ENCODE data around the gene SCN1A. TPM values are rescaled to one million over a fixed set of nuclear protein-coding genes. Genes with fewer than 3 reads are reported as not detected.

The SCN1A gene
- total and polyA plus RNA-seq, 3 donors from 2014 or later, result 0.04 to 0.31 (median 0.24) TPM

DNA sequence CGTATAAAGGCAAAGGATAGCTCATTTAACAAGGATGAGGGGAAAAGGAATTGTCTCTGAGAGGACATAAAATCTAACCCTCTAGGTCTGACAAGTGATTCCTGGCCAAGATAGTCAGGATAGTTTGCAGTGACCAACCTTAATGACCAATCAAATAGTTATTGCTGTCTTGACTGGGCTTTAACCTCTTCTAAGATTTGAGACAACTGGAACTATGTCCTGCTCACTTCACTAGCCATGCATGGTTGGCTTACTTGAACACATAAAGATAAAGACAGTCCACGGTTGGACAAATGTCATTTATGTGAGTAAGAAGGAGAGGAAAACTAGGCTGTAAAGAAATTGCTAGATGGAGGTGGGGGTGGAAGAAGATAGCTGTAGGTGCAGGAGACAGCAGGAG is 53.8 kb downstream of the SCN1A start:
- H3K9me3 ChIP-seq, result no peaks in the 10 kb centered on the region
- no peak for DNase-seq
- no peak for TF ChIP-seq POLR2A (IDR thresholded peaks at IDR 0.05)
- TF ChIP-seq, protein P1, sequence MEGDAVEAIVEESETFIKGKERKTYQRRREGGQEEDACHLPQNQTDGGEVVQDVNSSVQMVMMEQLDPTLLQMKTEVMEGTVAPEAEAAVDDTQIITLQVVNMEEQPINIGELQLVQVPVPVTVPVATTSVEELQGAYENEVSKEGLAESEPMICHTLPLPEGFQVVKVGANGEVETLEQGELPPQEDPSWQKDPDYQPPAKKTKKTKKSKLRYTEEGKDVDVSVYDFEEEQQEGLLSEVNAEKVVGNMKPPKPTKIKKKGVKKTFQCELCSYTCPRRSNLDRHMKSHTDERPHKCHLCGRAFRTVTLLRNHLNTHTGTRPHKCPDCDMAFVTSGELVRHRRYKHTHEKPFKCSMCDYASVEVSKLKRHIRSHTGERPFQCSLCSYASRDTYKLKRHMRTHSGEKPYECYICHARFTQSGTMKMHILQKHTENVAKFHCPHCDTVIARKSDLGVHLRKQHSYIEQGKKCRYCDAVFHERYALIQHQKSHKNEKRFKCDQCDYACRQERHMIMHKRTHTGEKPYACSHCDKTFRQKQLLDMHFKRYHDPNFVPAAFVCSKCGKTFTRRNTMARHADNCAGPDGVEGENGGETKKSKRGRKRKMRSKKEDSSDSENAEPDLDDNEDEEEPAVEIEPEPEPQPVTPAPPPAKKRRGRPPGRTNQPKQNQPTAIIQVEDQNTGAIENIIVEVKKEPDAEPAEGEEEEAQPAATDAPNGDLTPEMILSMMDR (IDR thresholded peaks at IDR 0.05), result no peak
- H3K4me3 ChIP-seq, result no peak overlapping the region
- no peak overlapping the region for H3K27ac ChIP-seq
- no peaks in the 10 kb centered on the region for H3K27me3 ChIP-seq
- H3K36me3 ChIP-seq (ENCODE audit: low read depth, missing control alignments), result no peaks in the 10 kb centered on the region
- intact Hi-C loops (cut with DNase I; ENCODE audit: low total_unique reads), result no loop called here
- 56 to 91% methylated on average over 2 of the region's 2 CpGs for WGBS, 2 donors
- H3K4me1 ChIP-seq, result no peaks in the 10 kb centered on the region

DNA sequence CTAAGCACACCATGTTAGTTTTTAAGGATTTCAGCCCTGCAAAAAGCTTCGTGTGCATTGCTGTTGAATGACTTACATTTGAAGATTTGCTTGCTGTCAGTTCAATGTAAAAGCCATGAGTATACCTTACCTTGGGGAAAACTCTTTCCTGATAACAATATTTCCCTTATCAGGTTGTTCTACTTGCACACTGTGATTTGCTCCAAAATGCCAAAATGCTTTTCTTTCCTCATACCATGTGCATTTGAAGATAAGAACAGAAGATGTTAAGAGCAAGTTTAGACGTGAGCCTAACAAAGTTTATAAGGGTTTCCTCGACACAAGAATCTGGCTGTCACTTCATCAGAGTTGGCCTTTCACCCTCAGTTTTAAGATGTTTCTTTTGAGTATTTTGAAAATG is 57.6 kb downstream of the SCN1A start:
- H3K27me3 ChIP-seq, result no peaks in the 10 kb centered on the region
- no peak overlapping the region for H3K27ac ChIP-seq
- no peaks in the 10 kb centered on the region for H3K4me1 ChIP-seq
- H3K9me3 ChIP-seq, result no peaks in the 10 kb centered on the region
- no peaks in the 10 kb centered on the region for H3K36me3 ChIP-seq (ENCODE audit: low read depth, missing control alignments)
- DNase-seq, result no peak
- intact Hi-C loops (cut with DNase I; ENCODE audit: low total_unique reads), result no loop called here
- H3K4me3 ChIP-seq, result no peak overlapping the region
- TF ChIP-seq, protein P1 (IDR thresholded peaks at IDR 0.05), result no peak
- no peak for TF ChIP-seq POLR2A (IDR thresholded peaks at IDR 0.05)
- WGBS, 2 donors, result 56 to 67% methylated on average over 3 of the region's 3 CpGs

GRCh38 chr2:166068981-166069380 is 58.8 kb downstream of the SCN1A start:
- no peaks in the 10 kb centered on the region for H3K4me1 ChIP-seq
- H3K27me3 ChIP-seq, result no peaks in the 10 kb centered on the region
- no peak for DNase-seq
- no peak overlapping the region for H3K4me3 ChIP-seq
- TF ChIP-seq, protein P1 (IDR thresholded peaks at IDR 0.05), result no peak
- TF ChIP-seq POLR2A (IDR thresholded peaks at IDR 0.05), result no peak
- no peak overlapping the region for H3K27ac ChIP-seq
- intact Hi-C loops (cut with DNase I; ENCODE audit: low total_unique reads), result no loop called here
- WGBS, 2 donors, result 76% methylated on average over 1 of the region's 1 CpG
- H3K36me3 ChIP-seq (ENCODE audit: low read depth, missing control alignments), result no peaks in the 10 kb centered on the region
- no peaks in the 10 kb centered on the region for H3K9me3 ChIP-seq

DNA sequence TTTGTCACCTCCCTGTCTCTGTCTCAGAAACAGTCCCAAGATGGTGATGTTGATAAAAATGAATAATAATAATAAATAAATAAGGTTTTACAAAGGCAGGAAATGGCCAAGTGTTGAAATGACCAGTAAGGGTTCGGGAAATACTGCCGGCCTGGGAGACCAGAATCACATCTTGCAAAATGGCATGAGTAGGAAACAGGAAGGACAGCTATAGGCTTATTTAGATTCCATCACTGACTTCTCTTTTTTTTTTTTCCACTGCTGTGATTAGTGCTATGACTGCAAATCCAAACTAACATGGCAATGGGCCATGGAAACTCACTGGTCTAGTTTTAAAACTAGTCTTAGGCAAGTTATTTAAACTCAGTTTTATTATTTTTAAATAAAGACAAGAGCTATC is 60.6 kb downstream of the SCN1A start:
- no peaks in the 10 kb centered on the region for H3K27me3 ChIP-seq
- H3K4me3 ChIP-seq, result no peak overlapping the region
- DNase-seq, result no peak
- intact Hi-C loops (cut with DNase I; ENCODE audit: low total_unique reads), result no loop called here
- TF ChIP-seq POLR2A (IDR thresholded peaks at IDR 0.05), result no peak
- TF ChIP-seq, protein P1 (IDR thresholded peaks at IDR 0.05), result no peak
- H3K4me1 ChIP-seq, result no peaks in the 10 kb centered on the region
- no peaks in the 10 kb centered on the region for H3K36me3 ChIP-seq (ENCODE audit: low read depth, missing control alignments)
- H3K27ac ChIP-seq, result no peak overlapping the region
- no peaks in the 10 kb centered on the region for H3K9me3 ChIP-seq
- WGBS, 2 donors, result 81 to 83% methylated on average over 2 of the region's 2 CpGs

- DNase-seq, result no peak
- Histone ChIP-seq H3K27me3 (no peaks in the 10 kb centered on the region), H3K4me3 (no peak overlapping the region), H3K36me3 (ENCODE audit: low read depth, missing control alignments) (no peaks in the 10 kb centered on the region), H3K9me3 (no peaks in the 10 kb centered on the region), H3K4me1 (no peaks in the 10 kb centered on the region), H3K27ac (no peak overlapping the region)
- 71 to 93% methylated on average over 4 of the region's 4 CpGs for WGBS, 2 donors
- TF ChIP-seq, protein P1 (IDR thresholded peaks at IDR 0.05), result no peak
- no peak for TF ChIP-seq POLR2A (IDR thresholded peaks at IDR 0.05)
- intact Hi-C loops (cut with DNase I; ENCODE audit: low total_unique reads), result no loop called here
Measured at GRCh38 chr2:166060191-166060590, 67.6 kb downstream of the SCN1A start.

All from testis (tissue), 3 donors.